Adrenal gland (tissue), 5 donors: ENCODE measurements around the gene GZMA.

Experiments used
- CTCF ChIP-seq, 6 experiments: fragments of 450-650 bp in 4 of 6; fragments of 200-600 bp in 2 of 6; sonication (generic) in 1 of 6; IDR thresholded peaks; 1 replicate in 5 of 6; 2 replicates in 1 of 6; pipeline versions ENCODE4 v1.5.1 to v1.8.0; 2016 to 2021; ENCODE audit warnings: antibody characterized with exemption in 6 of 6, mild to moderate bottlenecking in 2 of 6, moderate library complexity in 1 of 6
- POLR2A ChIP-seq, 2 donors: fragments of 450-650 bp; IDR thresholded peaks; one replicate each; pipeline ENCODE4 v1.6.1; 2017; ENCODE audit warnings: antibody characterized with exemption in 2 of 2, mild to moderate bottlenecking in 2 of 2, moderate library complexity in 1 of 2
- donor health status: DM: no; HTN: no; CAD: no.

- TF ChIP-seq POLR2A (IDR thresholded peaks at IDR 0.05) (no peak), CTCF (IDR thresholded peaks at IDR 0.05) (no peak)
Measured at GRCh38 chr5:55146080-55146479, 43.6 kb downstream of the GZMA start.
